ENCODE results near the gene CFAP91.

The CFAP91 gene

GRCh38 chr3:119726909-119727308, 24.1 kb downstream of the CFAP91 start:
- Histone ChIP-seq H3K27ac (ENCODE audit: low read length) (no peak overlapping the region), H3K4me1 (ENCODE audit: insufficient read depth, low read length) (peaks cover 6% of the 10 kb centered on the region; the same call in 1 of the 2 replicates), H3K9ac (ENCODE audit: low read depth, low read length) (no peak overlapping the region), H3K27me3 (ENCODE audit: insufficient read depth, low read length) (no peaks in the 10 kb centered on the region), H3K9me3 (ENCODE audit: insufficient read depth, low read depth, low read length) (no peaks in the 10 kb centered on the region), H3K36me3 (ENCODE audit: insufficient read depth, low read depth, low read length) (no peaks in the 10 kb centered on the region), H3K4me3 (ENCODE audit: low read length) (no peak overlapping the region)

GRCh38 chr3:119729996-119730395, 27.2 kb downstream of the CFAP91 start:
- H3K4me1 ChIP-seq (ENCODE audit: insufficient read depth, low read length), result peaks cover 6% of the 10 kb centered on the region; the same call in 1 of the 2 replicates

GRCh38 chr3:119731560-119732343, 28.9 kb downstream of the CFAP91 start:
- Histone ChIP-seq H3K4me3 (ENCODE audit: low read length) (no peak overlapping the region), H3K9me3 (ENCODE audit: insufficient read depth, low read depth, low read length) (no peaks in the 10 kb centered on the region), H3K27ac (ENCODE audit: low read length) (no peak overlapping the region), H3K27me3 (ENCODE audit: insufficient read depth, low read length) (no peaks in the 10 kb centered on the region), H3K9ac (ENCODE audit: low read depth, low read length) (no peak overlapping the region), H3K4me1 (ENCODE audit: insufficient read depth, low read length) (peaks cover 6% of the 10 kb centered on the region; the same call in 1 of the 2 replicates), H3K36me3 (ENCODE audit: insufficient read depth, low read depth, low read length) (no peaks in the 10 kb centered on the region)

More at GRCh38 chr3:119729996-119730395, 27.2 kb downstream of the CFAP91 start:
- no peaks in the 10 kb centered on the region for H3K27me3 ChIP-seq (ENCODE audit: insufficient read depth, low read length)
- H3K27ac ChIP-seq (ENCODE audit: low read length), result no peak overlapping the region
- no peaks in the 10 kb centered on the region for H3K36me3 ChIP-seq (ENCODE audit: insufficient read depth, low read depth, low read length)
- no peak overlapping the region for H3K4me3 ChIP-seq (ENCODE audit: low read length)
- H3K9ac ChIP-seq (ENCODE audit: low read depth, low read length), result no peak overlapping the region
- no peaks in the 10 kb centered on the region for H3K9me3 ChIP-seq (ENCODE audit: insufficient read depth, low read depth, low read length)

- no peak overlapping the region for H3K27ac ChIP-seq (ENCODE audit: low read length)
- peaks cover 6% of the 10 kb centered on the region; the same call in 1 of the 2 replicates for H3K4me1 ChIP-seq (ENCODE audit: insufficient read depth, low read length)
- no peaks in the 10 kb centered on the region for H3K9me3 ChIP-seq (ENCODE audit: insufficient read depth, low read depth, low read length)
- no peak overlapping the region for H3K9ac ChIP-seq (ENCODE audit: low read depth, low read length)
- no peaks in the 10 kb centered on the region for H3K27me3 ChIP-seq (ENCODE audit: insufficient read depth, low read length)
- no peak overlapping the region for H3K4me3 ChIP-seq (ENCODE audit: low read length)
- H3K36me3 ChIP-seq (ENCODE audit: insufficient read depth, low read depth, low read length), result no peaks in the 10 kb centered on the region
Measured at GRCh38 chr3:119733812-119734211, 31.0 kb downstream of the CFAP91 start.

GRCh38 chr3:119738741-119739140, 35.9 kb downstream of the CFAP91 start:
- Histone ChIP-seq H3K4me3 (ENCODE audit: low read length) (no peak overlapping the region), H3K4me1 (ENCODE audit: insufficient read depth, low read length) (no peaks in the 10 kb centered on the region), H3K27me3 (ENCODE audit: insufficient read depth, low read length) (no peaks in the 10 kb centered on the region), H3K9ac (ENCODE audit: low read depth, low read length) (no peak overlapping the region), H3K27ac (ENCODE audit: low read length) (no peak overlapping the region), H3K36me3 (ENCODE audit: insufficient read depth, low read depth, low read length) (no peaks in the 10 kb centered on the region), H3K9me3 (ENCODE audit: insufficient read depth, low read depth, low read length) (no peaks in the 10 kb centered on the region)

GRCh38 chr3:119741657-119742590, 39.1 kb downstream of the CFAP91 start:
- Histone ChIP-seq H3K4me3 (ENCODE audit: low read length) (no peak overlapping the region), H3K27me3 (ENCODE audit: insufficient read depth, low read length) (no peaks in the 10 kb centered on the region), H3K4me1 (ENCODE audit: insufficient read depth, low read length) (no peaks in the 10 kb centered on the region), H3K36me3 (ENCODE audit: insufficient read depth, low read depth, low read length) (no peaks in the 10 kb centered on the region), H3K9ac (ENCODE audit: low read depth, low read length) (no peak overlapping the region), H3K9me3 (ENCODE audit: insufficient read depth, low read depth, low read length) (no peaks in the 10 kb centered on the region), H3K27ac (ENCODE audit: low read length) (no peak overlapping the region)

- no peaks in the 10 kb centered on the region for H3K4me1 ChIP-seq (ENCODE audit: insufficient read depth, low read length)
- H3K27ac ChIP-seq (ENCODE audit: low read length), result no peak overlapping the region
- H3K9ac ChIP-seq (ENCODE audit: low read depth, low read length), result no peak overlapping the region
- no peaks in the 10 kb centered on the region for H3K27me3 ChIP-seq (ENCODE audit: insufficient read depth, low read length)
- no peaks in the 10 kb centered on the region for H3K36me3 ChIP-seq (ENCODE audit: insufficient read depth, low read depth, low read length)
- H3K9me3 ChIP-seq (ENCODE audit: insufficient read depth, low read depth, low read length), result no peaks in the 10 kb centered on the region
- H3K4me3 ChIP-seq (ENCODE audit: low read length), result no peak overlapping the region
Measured at GRCh38 chr3:119743921-119744320, 41.1 kb downstream of the CFAP91 start.

- no peaks in the 10 kb centered on the region for H3K9me3 ChIP-seq (ENCODE audit: insufficient read depth, low read depth, low read length)
Measured at GRCh38 chr3:119745942-119746341, 43.1 kb downstream of the CFAP91 start.

GRCh38 chr3:119746423-119746822, 43.6 kb downstream of the CFAP91 start:
- Histone ChIP-seq H3K9me3 (ENCODE audit: insufficient read depth, low read depth, low read length) (no peaks in the 10 kb centered on the region), H3K4me3 (ENCODE audit: low read length) (no peak overlapping the region), H3K4me1 (ENCODE audit: insufficient read depth, low read length) (no peaks in the 10 kb centered on the region), H3K9ac (ENCODE audit: low read depth, low read length) (no peak overlapping the region), H3K27ac (ENCODE audit: low read length) (no peak overlapping the region), H3K27me3 (ENCODE audit: insufficient read depth, low read length) (no peaks in the 10 kb centered on the region), H3K36me3 (ENCODE audit: insufficient read depth, low read depth, low read length) (no peaks in the 10 kb centered on the region)

More at GRCh38 chr3:119745942-119746341, 43.1 kb downstream of the CFAP91 start:
- Histone ChIP-seq H3K27me3 (ENCODE audit: insufficient read depth, low read length) (no peaks in the 10 kb centered on the region), H3K4me3 (ENCODE audit: low read length) (no peak overlapping the region), H3K36me3 (ENCODE audit: insufficient read depth, low read depth, low read length) (no peaks in the 10 kb centered on the region), H3K4me1 (ENCODE audit: insufficient read depth, low read length) (no peaks in the 10 kb centered on the region), H3K9ac (ENCODE audit: low read depth, low read length) (no peak overlapping the region), H3K27ac (ENCODE audit: low read length) (no peak overlapping the region)

GRCh38 chr3:119747357-119747756, 44.5 kb downstream of the CFAP91 start:
- Histone ChIP-seq H3K9me3 (ENCODE audit: insufficient read depth, low read depth, low read length) (no peaks in the 10 kb centered on the region), H3K4me1 (ENCODE audit: insufficient read depth, low read length) (no peaks in the 10 kb centered on the region), H3K4me3 (ENCODE audit: low read length) (no peak overlapping the region), H3K27ac (ENCODE audit: low read length) (no peak overlapping the region), H3K9ac (ENCODE audit: low read depth, low read length) (no peak overlapping the region), H3K36me3 (ENCODE audit: insufficient read depth, low read depth, low read length) (no peaks in the 10 kb centered on the region), H3K27me3 (ENCODE audit: insufficient read depth, low read length) (no peaks in the 10 kb centered on the region)

- H3K4me1 ChIP-seq (ENCODE audit: insufficient read depth, low read length), result no peaks in the 10 kb centered on the region
- no peak overlapping the region for H3K4me3 ChIP-seq (ENCODE audit: low read length)
- no peak overlapping the region for H3K27ac ChIP-seq (ENCODE audit: low read length)
- H3K9ac ChIP-seq (ENCODE audit: low read depth, low read length), result no peak overlapping the region
- H3K9me3 ChIP-seq (ENCODE audit: insufficient read depth, low read depth, low read length), result no peaks in the 10 kb centered on the region
- no peaks in the 10 kb centered on the region for H3K36me3 ChIP-seq (ENCODE audit: insufficient read depth, low read depth, low read length)
- H3K27me3 ChIP-seq (ENCODE audit: insufficient read depth, low read length), result no peaks in the 10 kb centered on the region
Measured at GRCh38 chr3:119748991-119749390, 46.2 kb downstream of the CFAP91 start.
